IPS DF 6.9 (cell line): Measurements from ENCODE around the gene TPSB2.
"Not testable (repeated sequence)": the region's sequence is repeated elsewhere in the genome, so short reads cannot be mapped to it uniquely, and the experiment has no call there.

Experiments
- DNase-seq: peaks from one replicate; pipeline ENCODE4 v3.0.0-alpha.2; 2013; ENCODE audit warnings: low read depth, low spot score
- H3K27ac ChIP-seq: one replicate; pipeline ENCODE4 v1.5.1; 2013; ENCODE audit warnings: low read length, control low read depth
- H3K27me3 ChIP-seq: 2 replicates; pipeline ENCODE4 v1.6.1; 2013; ENCODE audit warnings: mild to moderate bottlenecking, low read length; ENCODE audit not compliant: control insufficient read depth, insufficient read depth
- H3K36me3 ChIP-seq: 2 replicates; pipeline ENCODE4 v1.6.1; 2013; ENCODE audit warnings: low read length; ENCODE audit not compliant: control insufficient read depth, insufficient read depth
- H3K4me1 ChIP-seq: 2 replicates; pipeline ENCODE4 v1.6.1; 2013; ENCODE audit warnings: low read length; ENCODE audit not compliant: control insufficient read depth, insufficient read depth
- H3K4me3 ChIP-seq: 2 replicates; pipeline ENCODE4 v1.5.1; 2013; ENCODE audit warnings: mild to moderate bottlenecking, low read length
- H3K9me3 ChIP-seq: 2 replicates; pipeline ENCODE4 v1.6.1; 2013; ENCODE audit warnings: low read length, inconsistent platforms; ENCODE audit not compliant: control insufficient read depth, insufficient read depth
- WGBS: extraction: QIAGEN DNeasy Blood & Tissue Kit; methylation state at CpG from one replicate; pipeline ENCODE4 v1.1.7; 2013; ENCODE audit warnings: mixed read lengths, missing lambda C conversion rate; ENCODE audit not compliant: insufficient read length, insufficient coverage; 5-methylcytosine and 5-hydroxymethylcytosine counted together

Gene TPSB2

DNA sequence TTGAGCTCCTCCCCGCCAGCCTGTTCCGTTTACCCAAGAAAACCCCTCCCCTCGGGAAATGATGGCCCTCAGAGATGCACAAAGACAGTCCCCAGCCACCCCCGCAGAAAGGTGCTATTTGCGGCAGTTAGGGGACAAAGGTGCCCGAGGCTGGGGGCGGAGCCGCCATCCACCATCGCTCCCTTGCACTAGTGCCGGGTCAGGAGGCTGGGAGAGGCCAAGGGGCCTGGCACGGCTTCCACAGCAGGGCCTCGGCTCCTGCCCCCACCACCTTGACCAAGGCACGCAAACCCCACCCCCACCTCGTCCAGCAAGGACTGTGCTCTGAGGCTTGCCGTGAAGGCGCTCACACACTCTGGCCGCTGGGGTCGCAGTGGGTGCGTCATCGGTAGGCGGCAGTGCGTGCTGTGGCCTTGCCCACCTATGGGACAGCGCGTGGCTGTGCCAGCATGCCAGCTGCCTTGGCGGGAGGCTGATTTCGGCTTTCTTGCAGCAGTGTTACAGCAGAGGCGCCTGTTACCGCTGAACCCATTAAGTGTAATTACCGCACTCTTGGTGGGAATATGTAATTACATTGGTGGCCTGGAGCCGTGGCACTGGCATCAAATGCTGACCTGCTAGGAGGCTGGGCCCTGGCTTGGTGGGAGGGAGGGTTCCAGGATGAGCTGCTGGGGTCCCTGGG is 36.7 kb downstream of the TPSB2 start:
- no CpG with 5 or more reads among the region's 30 CpGs for WGBS
- DNase-seq: no peak
- H3K4me3 ChIP-seq: no peak overlapping the region

DNA sequence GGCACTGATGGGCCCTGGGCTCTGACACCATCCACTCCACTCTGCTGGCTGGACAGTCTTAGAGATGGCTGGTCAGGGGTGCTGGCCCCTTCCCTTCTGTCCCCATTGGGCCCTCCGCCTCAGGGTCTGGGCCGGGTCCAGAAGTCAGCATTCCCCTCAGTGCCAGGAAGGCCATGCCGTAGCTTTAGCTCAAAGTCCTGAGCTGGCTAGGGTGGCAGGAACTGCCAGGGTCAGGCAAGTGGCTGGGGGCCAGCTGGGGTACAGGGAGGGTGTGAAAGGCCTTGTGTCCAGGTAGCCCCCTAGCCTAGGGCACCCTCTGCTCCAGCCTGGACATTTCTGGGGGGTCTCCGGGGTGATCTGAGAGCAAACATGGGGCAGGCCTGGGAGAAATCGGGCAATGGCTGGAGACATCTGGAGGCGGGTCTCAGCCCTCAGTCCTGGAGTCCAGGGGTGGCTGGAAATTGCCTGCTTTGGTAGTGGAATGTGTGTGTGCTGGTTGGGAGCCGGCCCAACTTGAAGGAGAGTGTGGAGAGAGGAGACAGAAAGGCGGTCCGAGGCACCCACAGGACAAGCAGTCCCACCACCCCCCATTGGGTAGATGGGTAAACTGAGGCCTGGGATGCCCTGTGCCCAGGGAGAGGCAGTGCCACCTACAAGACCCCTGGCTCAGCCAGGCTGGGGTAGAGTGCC is 37.5 kb downstream of the TPSB2 start:
- Histone ChIP-seq H3K4me1 (peaks cover 2% of the 10 kb centered on the region; the same call in 1 of the 2 replicates), H3K4me3 (no peak overlapping the region), H3K27me3 (no peaks in the 10 kb centered on the region), H3K36me3 (no peaks in the 10 kb centered on the region), H3K27ac (no peak overlapping the region), H3K9me3 (no peaks in the 10 kb centered on the region)
- WGBS: no CpG with 5 or more reads among the region's 9 CpGs
- DNase-seq: no peak

More for the DNA sequence above, 36.7 kb downstream of the TPSB2 start:
- H3K36me3 ChIP-seq: no peaks in the 10 kb centered on the region
- H3K27me3 ChIP-seq: no peaks in the 10 kb centered on the region
- H3K27ac ChIP-seq: no peak overlapping the region
- H3K9me3 ChIP-seq: no peaks in the 10 kb centered on the region
- peaks cover 2% of the 10 kb centered on the region; the same call in 1 of the 2 replicates for H3K4me1 ChIP-seq

DNA sequence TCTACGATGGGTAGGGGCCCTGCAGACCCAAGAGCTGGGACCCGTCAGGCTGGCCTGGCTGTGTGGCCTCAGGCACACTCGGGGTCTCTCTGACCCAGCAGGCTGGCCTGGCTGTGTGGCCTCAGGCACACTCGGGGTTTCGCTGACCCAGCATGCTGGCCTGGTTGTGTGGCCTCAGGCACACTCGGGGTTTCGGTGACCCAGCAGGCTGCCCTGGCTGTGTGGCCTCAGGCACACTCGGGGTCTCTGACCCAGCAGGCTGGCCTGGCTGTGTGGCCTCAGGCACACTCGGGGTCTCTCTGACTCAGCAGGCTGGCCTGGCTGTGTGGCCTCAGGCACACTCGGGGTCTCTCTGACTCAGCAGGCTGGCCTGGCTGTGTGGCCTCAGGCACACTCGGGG is 39.2 kb downstream of the TPSB2 start:
- H3K27me3 ChIP-seq, H3K36me3 ChIP-seq, H3K4me3 ChIP-seq, DNase-seq, H3K4me1 ChIP-seq, H3K9me3 ChIP-seq, H3K27ac ChIP-seq: not testable (repeated sequence)
- WGBS: no CpG with 5 or more reads among the region's 11 CpGs

- no peaks in the 10 kb centered on the region for H3K27me3 ChIP-seq
- no peak for DNase-seq
- no peaks in the 10 kb centered on the region for H3K9me3 ChIP-seq
- H3K4me3 ChIP-seq: no peak overlapping the region
- H3K36me3 ChIP-seq: no peaks in the 10 kb centered on the region
- no CpG with 5 or more reads among the region's 7 CpGs for WGBS
- peaks cover 2% of the 10 kb centered on the region; the same call in 1 of the 2 replicates for H3K4me1 ChIP-seq
- H3K27ac ChIP-seq: no peak overlapping the region
Measured at GRCh38 chr16:1189455-1189854, 40.5 kb downstream of the TPSB2 start.

DNA sequence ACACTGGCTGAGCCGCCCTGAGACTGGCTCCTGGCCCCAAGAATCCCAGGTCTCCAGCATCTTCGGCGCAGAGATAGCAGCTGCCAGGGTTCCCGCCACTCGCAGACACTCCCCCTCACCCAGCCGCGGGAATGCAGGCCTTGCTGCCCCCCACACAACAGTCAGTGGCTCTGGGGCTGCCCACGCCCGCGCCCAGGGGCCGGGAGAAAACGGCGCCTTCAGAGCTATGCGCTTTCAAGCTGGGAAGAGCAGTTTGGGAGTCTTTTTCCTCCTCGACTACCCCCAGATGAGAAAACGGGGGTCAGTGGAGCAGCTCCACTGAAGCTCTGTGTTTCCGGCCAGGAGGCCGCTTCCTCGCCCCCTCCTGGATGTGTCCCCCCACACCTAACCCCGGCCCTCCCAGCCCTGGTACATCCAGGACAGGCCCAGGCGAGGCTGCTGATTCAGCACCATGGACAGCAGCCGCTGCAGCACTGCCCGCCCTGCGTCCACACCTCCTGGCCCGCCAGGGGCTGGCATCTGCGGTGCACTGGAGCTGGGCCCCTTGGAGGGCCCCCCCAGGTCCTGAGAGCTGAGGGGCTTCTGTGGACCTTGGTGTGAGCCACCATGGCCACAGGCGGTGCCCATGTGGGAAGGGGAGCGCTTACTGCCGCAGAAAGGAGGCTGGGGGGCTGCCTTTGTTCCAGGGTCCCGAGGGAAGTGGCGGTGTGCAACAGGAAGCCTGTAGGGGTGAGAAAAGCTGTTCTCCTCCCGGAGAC is 41.4 kb downstream of the TPSB2 start:
- Histone ChIP-seq H3K36me3 (no peaks in the 10 kb centered on the region), H3K4me1 (0 out of 2 replicates have a peak, but pooled peaks cover 2% of the 10 kb centered on the region), H3K27me3 (no peaks in the 10 kb centered on the region), H3K27ac (no peak overlapping the region), H3K9me3 (no peaks in the 10 kb centered on the region), H3K4me3 (no peak overlapping the region)
- DNase-seq: peak; percentile 31
- WGBS: no CpG with 5 or more reads among the region's 32 CpGs

GRCh38 chr16:1185460-1186207 is 44.4 kb downstream of the TPSB2 start:
- not testable (repeated sequence) for H3K36me3 ChIP-seq, DNase-seq, H3K4me1 ChIP-seq, H3K27ac ChIP-seq, H3K27me3 ChIP-seq, H3K4me3 ChIP-seq, H3K9me3 ChIP-seq
- no CpG with 5 or more reads among the region's 86 CpGs for WGBS

DNA sequence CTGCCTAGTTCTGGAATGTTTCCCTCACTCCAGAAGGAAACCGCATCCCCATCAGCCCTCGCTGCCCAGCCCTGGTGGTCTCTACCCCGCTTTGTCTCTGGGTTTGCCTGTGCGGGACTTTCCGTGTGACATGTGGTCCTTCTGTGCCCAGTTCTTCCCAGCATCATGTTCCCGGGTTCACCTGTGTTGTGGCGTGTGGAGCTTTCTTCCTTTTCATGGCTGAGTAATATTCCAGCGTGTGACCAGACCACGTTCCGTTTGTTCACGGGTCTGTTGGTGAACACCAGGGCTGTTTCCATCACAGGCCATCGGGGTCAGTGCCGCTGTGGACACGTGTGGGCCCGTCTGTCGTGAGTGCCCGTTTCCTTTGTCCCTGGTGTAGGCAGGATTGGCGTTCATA is 45.0 kb downstream of the TPSB2 start:
- WGBS: no CpG with 5 or more reads among the region's 18 CpGs
- no peaks in the 10 kb centered on the region for H3K9me3 ChIP-seq
- H3K4me3 ChIP-seq: no peak overlapping the region
- H3K27me3 ChIP-seq: no peaks in the 10 kb centered on the region
- peaks cover 1% of the 10 kb centered on the region; the same call in 1 of the 2 replicates for H3K4me1 ChIP-seq
- no peak overlapping the region for H3K27ac ChIP-seq
- DNase-seq: no peak
- no peaks in the 10 kb centered on the region for H3K36me3 ChIP-seq

GRCh38 chr16:1184156-1184868 is 45.7 kb downstream of the TPSB2 start:
- Histone ChIP-seq H3K27me3 (no peaks in the 10 kb centered on the region), H3K9me3 (no peaks in the 10 kb centered on the region), H3K36me3 (no peaks in the 10 kb centered on the region), H3K4me3 (no peak overlapping the region), H3K4me1 (peaks cover 1% of the 10 kb centered on the region; the same call in 1 of the 2 replicates), H3K27ac (no peak overlapping the region)
- WGBS: no CpG with 5 or more reads among the region's 26 CpGs
- no peak for DNase-seq

- H3K4me3 ChIP-seq: no peak overlapping the region
- H3K9me3 ChIP-seq: no peaks in the 10 kb centered on the region
- WGBS: no CpG with 5 or more reads among the region's 45 CpGs
- H3K27me3 ChIP-seq: no peaks in the 10 kb centered on the region
- H3K27ac ChIP-seq: no peak overlapping the region
- H3K4me1 ChIP-seq: peaks cover 1% of the 10 kb centered on the region; the same call in 1 of the 2 replicates
- H3K36me3 ChIP-seq: no peaks in the 10 kb centered on the region; the same call in 1 of the 2 replicates
- DNase-seq: no peak
Measured at GRCh38 chr16:1182950-1183907, 46.8 kb downstream of the TPSB2 start.
